Transverse colon (tissue), 4 donors: ENCODE measurements around the gene SANBR. TPM values are rescaled to one million over a fixed set of nuclear protein-coding genes. Genes with fewer than 3 reads are reported as not detected.
"Not testable (repeated sequence)": the region's sequence is repeated elsewhere in the genome, so short reads cannot be mapped to it uniquely, and the experiment has no call there.

Source experiments
- DNase-seq: peaks from one replicate; pipeline ENCODE4 v3.0.0-alpha.2; 2019
- H3K27ac ChIP-seq, 4 donors: fragments of 200-600 bp; sonication (generic); 2 replicates each; pipeline ENCODE4 v1.5.1; 2016 to 2018; ENCODE audit warnings: inconsistent platforms in 4 of 4
- H3K27me3 ChIP-seq: fragments of 200-600 bp; sonication (generic); 2 replicates; pipeline ENCODE4 v1.5.1; 2017; ENCODE audit warnings: inconsistent platforms
- H3K36me3 ChIP-seq, 4 donors: fragments of 200-600 bp; sonication (generic); 2 replicates each; pipeline ENCODE4 v1.5.1; 2017 to 2019; ENCODE audit warnings: inconsistent platforms in 4 of 4
- H3K4me1 ChIP-seq, 4 donors: fragments of 200-600 bp; sonication (generic); 2 replicates each; pipeline ENCODE4 v1.5.1; 2017 to 2020; ENCODE audit warnings: inconsistent platforms in 4 of 4
- H3K4me3 ChIP-seq, 4 donors: fragments of 200-600 bp; sonication (generic); 1 replicate in 1 of 4; 2 replicates in 3 of 4; pipeline versions ENCODE4 v1.5.1 to v1.6.1; 2017 to 2019; ENCODE audit warnings: inconsistent platforms in 4 of 4
- H3K9me3 ChIP-seq, 2 donors: fragments of 200-600 bp; sonication (generic); 2 replicates each; pipeline ENCODE4 v1.5.1; 2017 to 2019; ENCODE audit warnings: inconsistent platforms in 2 of 2
- CTCF ChIP-seq, 5 experiments: fragments of 200-600 bp in 3 of 5; fragments of 450-650 bp in 2 of 5; sonication (generic) in 3 of 5; IDR thresholded peaks; 1 replicate in 2 of 5; 2 replicates in 3 of 5; pipeline ENCODE4 v1.5.1; 2016 to 2017; ENCODE audit warnings: antibody characterized with exemption in 5 of 5, inconsistent platforms in 3 of 5, mild to moderate bottlenecking in 2 of 5, moderate library complexity in 1 of 5
- EP300 ChIP-seq: sonication (generic); formaldehyde crosslinking; IDR thresholded peaks from one replicate; pipeline ENCODE4 v1.6.1; 2017; ENCODE audit warnings: antibody characterized with exemption, low read depth
- POLR2A ChIP-seq: fragments of 450-650 bp; IDR thresholded peaks from one replicate; pipeline ENCODE4 v1.6.1; 2016; ENCODE audit warnings: antibody characterized with exemption, mild to moderate bottlenecking, moderate library complexity
- WGBS, 2 donors: methylation state at CpG; one replicate each; pipeline ENCODE4 v1.1.5; 2018; ENCODE audit warnings: low coverage in 1 of 2; 5-methylcytosine and 5-hydroxymethylcytosine counted together
- in situ Hi-C, 4 donors: fragments of 200-750 bp; cut with MboI; loops; one replicate each; pipeline versions ENCODE4 v1.15.0 to v1.15.1; 2017; ENCODE audit warnings: low sequenced_read_pairs in 3 of 4, low pct_ligation_motif_present in 1 of 4, low pct_unique_long_range_greater_than_20kb in 1 of 4
- intact Hi-C: fragments of 100-400 bp; cut with DNase I; formaldehyde crosslinking; loops from one replicate; pipeline ENCODE4 v1.15.1; 2023; ENCODE audit warnings: low total_unique reads
- total RNA-seq, 4 donors: library from RNA; depleted of rRNA; stranded (reverse); fragments of >200 nt; gene quantifications; one replicate each; pipeline ENCODE4 v1.1.0, GENCODE V29; 2016

Gene SANBR
- total RNA-seq, 4 donors from 2014 or later = 5.4 to 19.4 (median 13.7) TPM

- Histone ChIP-seq H3K4me3 (no peak overlapping the region), H3K27ac (no peak overlapping the region), H3K36me3 (peaks cover 0 to 11% (median 5%) of the 10 kb centered on the region in 4 donors), H3K9me3 (no peaks in the 10 kb centered on the region), H3K4me1 (peaks cover 12 to 26% (median 17%) of the 10 kb centered on the region in 4 donors), H3K27me3 (no peaks in the 10 kb centered on the region)
- intact Hi-C loops = no loop called here
- no peak for DNase-seq
- TF ChIP-seq CTCF (IDR thresholded peaks at IDR 0.05) = no peak
- TF ChIP-seq EP300 = no peak
- 93 to 100% methylated on average over 1 to 6 of the region's 6 CpGs for WGBS, 2 donors
- in situ Hi-C loops = no loop called here
Measured at GRCh38 chr2:61021228-61021660, 44.4 kb upstream of the SANBR start.

- intact Hi-C loops = no loop called here
- in situ Hi-C loops = no loop called here
- no peak for DNase-seq
- 95% methylated on average over 4 of the region's 4 CpGs; no CpG with 5 or more reads in 1 of the 2 donors for WGBS, 2 donors
- peaks cover 10 to 21% (median 12%) of the 10 kb centered on the region in 4 donors for H3K4me1 ChIP-seq
- no peak overlapping the region for H3K27ac ChIP-seq
- no peaks in the 10 kb centered on the region for H3K27me3 ChIP-seq
- peaks cover 0 to 11% (median 5%) of the 10 kb centered on the region in 4 donors for H3K36me3 ChIP-seq
- no peak overlapping the region for H3K4me3 ChIP-seq
- TF ChIP-seq EP300 (no peak), CTCF (IDR thresholded peaks at IDR 0.05) (no peak), POLR2A (no peak)
- no peaks in the 10 kb centered on the region for H3K9me3 ChIP-seq
Measured at GRCh38 chr2:61023670-61024069, 42.0 kb upstream of the SANBR start.

- Histone ChIP-seq H3K4me1 (no peaks in the 10 kb centered on the region), H3K27me3 (no peaks in the 10 kb centered on the region), H3K9me3 (no peaks in the 10 kb centered on the region), H3K27ac (no peak overlapping the region), H3K4me3 (no peak overlapping the region), H3K36me3 (peaks cover 0 to 35% (median 15%) of the 10 kb centered on the region in 4 donors)
- TF ChIP-seq CTCF (IDR thresholded peaks at IDR 0.05) = no peak
- in situ Hi-C loops = no loop called here
- intact Hi-C loops = no loop called here
- no peak for DNase-seq
- 93 to 95% methylated on average over 3 of the region's 3 CpGs for WGBS, 2 donors
Measured at GRCh38 chr2:61029533-61029932, 36.1 kb upstream of the SANBR start.

- WGBS, 2 donors = 95% methylated on average over 9 of the region's 9 CpGs; no CpG with 5 or more reads in 1 of the 2 donors
- H3K9me3 ChIP-seq, H3K4me3 ChIP-seq, intact Hi-C loops, in situ Hi-C loops, DNase-seq, H3K27ac ChIP-seq, H3K27me3 ChIP-seq, H3K4me1 ChIP-seq: not testable (repeated sequence)
- peaks cover 0 to 47% (median 20%) of the 10 kb centered on the region in 4 donors for H3K36me3 ChIP-seq
Measured at GRCh38 chr2:61034592-61034991, 31.1 kb upstream of the SANBR start.

GRCh38 chr2:61036643-61037042 lies 29.0 kb upstream of the SANBR start:
- DNase-seq, H3K9me3 ChIP-seq, intact Hi-C loops, in situ Hi-C loops, H3K27me3 ChIP-seq, H3K4me3 ChIP-seq, H3K4me1 ChIP-seq, H3K27ac ChIP-seq: not testable (repeated sequence)
- 93% methylated on average over 2 of the region's 2 CpGs; no CpG with 5 or more reads in 1 of the 2 donors for WGBS, 2 donors
- H3K36me3 ChIP-seq = peaks cover 0 to 41% (median 19%) of the 10 kb centered on the region in 4 donors
